IMR-90 (cell line): ENCODE data around the gene NCBP2L.

ENCODE experiments used
- BHLHE40 ChIP-seq: fragments of 150-350 bp; IDR thresholded peaks from 2 replicates; pipeline ENCODE4 v1.6.1; 2016; ENCODE audit warnings: mild to moderate bottlenecking, low read depth, low read length
- CTCF ChIP-seq: conservative IDR thresholded peaks from 2 replicates; pipeline ENCODE4 v1.5.1; 2012; ENCODE audit warnings: mild to moderate bottlenecking, low read depth, low read length, improper control_type of control experiment
- POLR2A ChIP-seq: IDR thresholded peaks from 2 replicates; pipeline ENCODE4 v1.6.1; 2012; ENCODE audit warnings: mild to moderate bottlenecking, low read depth, low read length

- no peak for TF ChIP-seq BHLHE40
- TF ChIP-seq CTCF = no peak
- TF ChIP-seq POLR2A = no peak
Measured at GRCh38 chrX:107836958-107837357, 59.4 kb downstream of the NCBP2L start.
